ENCODE results near the gene P4HB.

DNA sequence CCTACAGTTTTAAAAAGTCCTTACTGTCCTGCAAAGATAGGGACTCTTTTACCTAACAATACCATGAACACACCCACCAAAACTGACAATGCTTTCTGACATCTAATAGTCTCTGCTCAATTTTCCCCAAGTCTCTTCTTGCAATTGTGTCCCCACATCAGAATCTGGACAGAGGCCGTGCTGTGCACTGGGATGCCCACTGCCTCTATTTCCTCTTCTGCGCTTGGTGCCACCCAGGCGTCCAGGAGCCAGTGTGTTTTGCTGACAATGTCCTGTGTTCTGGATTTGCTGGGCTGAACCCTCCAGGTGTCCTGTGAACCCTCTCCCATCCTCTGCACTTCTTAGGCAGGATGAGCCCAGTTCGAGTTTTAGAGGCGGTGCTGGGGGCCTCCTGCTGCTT lies 17.2 kb upstream of the P4HB start:
- no peak for TF ChIP-seq ZNF331 (CRISPR knock-in tag; IDR thresholded peaks at IDR 0.05; ENCODE audit: low read depth)
- TF ChIP-seq CTCF (conservative IDR thresholded peaks at IDR 0.05; ENCODE audit: low read depth in 2 of 2) = no peak
- TF ChIP-seq JUNB (IDR thresholded peaks at IDR 0.05; ENCODE audit: unreplicated experiment) = no peak
- no peak for TF ChIP-seq EZH2 (IDR thresholded peaks at IDR 0.05; ENCODE audit: low read depth, unreplicated experiment)
- TF ChIP-seq POLR2AphosphoS5 (IDR thresholded peaks at IDR 0.05; ENCODE audit: low read depth) = no peak
- no peak for TF ChIP-seq STAT1 (IDR thresholded peaks at IDR 0.05; ENCODE audit: unreplicated experiment)
- no peak for TF ChIP-seq REST (IDR thresholded peaks at IDR 0.05; ENCODE audit: unreplicated experiment)

All from GM23338 (cell line).